HepG2 (cell line): ENCODE data around the gene HELZ2. TPM values are rescaled to one million over a fixed set of nuclear protein-coding genes. Genes with fewer than 3 reads are reported as not detected.

Experiments
- FOSL2 ChIP-seq: sonication (generic); formaldehyde crosslinking; IDR thresholded peaks from 2 replicates; pipeline ENCODE4 v1.4.0; 2020; ENCODE audit warnings: missing genetic modification reagents
- HDAC2 ChIP-seq: sonication (generic); formaldehyde crosslinking; IDR thresholded peaks from 2 replicates; pipeline ENCODE4 v1.4.0; 2020; ENCODE audit warnings: missing genetic modification reagents
- HNRNPLL ChIP-seq: fragments of 200-400 bp; formaldehyde crosslinking; IDR thresholded peaks from 2 replicates; pipeline ENCODE4 v1.6.1; 2017; ENCODE audit warnings: mild to moderate bottlenecking, low read depth, low read length; ENCODE audit not compliant: poor library complexity, severe bottlenecking
- HOXA5 ChIP-seq: sonication (generic); formaldehyde crosslinking; IDR thresholded peaks from 2 replicates; pipeline ENCODE4 v1.4.0; 2020; ENCODE audit warnings: missing genetic modification reagents
- KLF6 ChIP-seq: IDR thresholded peaks from 2 replicates; pipeline ENCODE4 v1.8.0; 2016; ENCODE audit warnings: missing biosample characterization, missing genetic modification reagents
- MYC ChIP-seq: sonication (generic); formaldehyde crosslinking; IDR thresholded peaks from 2 replicates; pipeline ENCODE4 v1.9.0; 2021; ENCODE audit warnings: missing genetic modification reagents, borderline replicate concordance
- RFX3 ChIP-seq: IDR thresholded peaks from 2 replicates; pipeline ENCODE4 v1.6.1; 2016; ENCODE audit warnings: missing biosample characterization, missing genetic modification reagents
- RXRA ChIP-seq: sonication (generic); formaldehyde crosslinking; IDR thresholded peaks from 2 replicates; pipeline ENCODE4 v1.5.1; 2020; ENCODE audit warnings: missing genetic modification reagents
- SMARCE1 ChIP-seq: fragments of 450-650 bp; IDR thresholded peaks from 2 replicates; pipeline ENCODE4 v1.6.1; 2017; ENCODE audit warnings: borderline replicate concordance
- SRF ChIP-seq: IDR thresholded peaks from 2 replicates; pipeline ENCODE4 v1.6.1; 2011; ENCODE audit warnings: mild to moderate bottlenecking, low read depth, low read length, moderate library complexity
- SRSF9 ChIP-seq: fragments of 200-400 bp; formaldehyde crosslinking; IDR thresholded peaks from 2 replicates; pipeline ENCODE4 v1.6.1; 2018; ENCODE audit warnings: borderline replicate concordance, mild to moderate bottlenecking, low read depth, low read length; ENCODE audit not compliant: insufficient read depth, poor library complexity, severe bottlenecking
- TBP ChIP-seq: sonication (generic); formaldehyde crosslinking; IDR thresholded peaks from 2 replicates; pipeline ENCODE4 v1.5.0; 2020; ENCODE audit warnings: missing genetic modification reagents
- TBX2 ChIP-seq: sonication (generic); formaldehyde crosslinking; IDR thresholded peaks from 2 replicates; pipeline ENCODE4 v1.5.0; 2020; ENCODE audit warnings: missing genetic modification reagents, mild to moderate bottlenecking, borderline replicate concordance
- TCF7 ChIP-seq: sonication (generic); IDR thresholded peaks from 2 replicates; pipeline ENCODE4 v1.6.1; 2016; ENCODE audit warnings: antibody characterized with exemption, low read depth
- ZBTB7B ChIP-seq: sonication (generic); formaldehyde crosslinking; IDR thresholded peaks from 2 replicates; pipeline ENCODE4 v1.4.0; 2020; ENCODE audit warnings: missing genetic modification reagents
- ZEB1 ChIP-seq: IDR thresholded peaks from 2 replicates; pipeline ENCODE4 v1.6.1; 2012; ENCODE audit warnings: mild to moderate bottlenecking, low read depth, inconsistent platforms; ENCODE audit not compliant: insufficient replicate concordance
- ZNF317 ChIP-seq: sonication (generic); formaldehyde crosslinking; IDR thresholded peaks from 2 replicates; pipeline ENCODE4 v1.5.0; 2020; ENCODE audit warnings: mild to moderate bottlenecking, missing genetic modification reagents
- ZNF367 ChIP-seq: sonication (generic); formaldehyde crosslinking; IDR thresholded peaks from 2 replicates; pipeline ENCODE4 v1.4.0; 2020; ENCODE audit warnings: missing genetic modification reagents, borderline replicate concordance
- ZNF550 ChIP-seq: sonication (generic); formaldehyde crosslinking; IDR thresholded peaks from 2 replicates; pipeline ENCODE4 v1.4.0; 2020; ENCODE audit warnings: mild to moderate bottlenecking, missing genetic modification reagents, borderline replicate concordance
- ZNF674 ChIP-seq: sonication (generic); formaldehyde crosslinking; IDR thresholded peaks from 2 replicates; pipeline ENCODE4 v1.5.0; 2020; ENCODE audit warnings: low read depth, mild to moderate bottlenecking, missing genetic modification reagents
- ZNF841 ChIP-seq: sonication (generic); formaldehyde crosslinking; IDR thresholded peaks from 2 replicates; pipeline ENCODE4 v1.8.1; 2023; ENCODE audit warnings: missing genetic modification reagents, borderline replicate concordance
- polyA plus RNA-seq, 8 experiments: library from polyadenylated mRNA; depleted of rRNA in 3 of 8; stranded (reverse) in 7 of 8; unstranded in 1 of 8; fragments of >200 nt; fragmentation: Illumina TruSeq in 4 of 8; extraction: Trizol in 4 of 8; gene quantifications; 2 replicates each; pipeline versions ENCODE4 v1.2.1 to v1.2.3, GENCODE V29; 2011 to 2016; ENCODE audit warnings: low read depth in 4 of 8, missing spikeins in 1 of 8, mixed read lengths in 1 of 8; ENCODE audit not compliant: insufficient read depth in 1 of 8
- total RNA-seq, 5 experiments: library from RNA; depleted of rRNA; stranded (reverse); fragments of >200 nt; fragmentation: Illumina TruSeq; extraction: Trizol; gene quantifications; 2 replicates each; pipeline ENCODE4 v1.2.3, GENCODE V29; 2016; ENCODE audit warnings: low read depth in 1 of 5
- TF ChIP-seq, protein P1 (sequence below): sonication (generic); formaldehyde crosslinking; IDR thresholded peaks from 2 replicates; pipeline ENCODE4 v1.5.0; 2020; ENCODE audit warnings: missing genetic modification reagents
- TF ChIP-seq, protein P2 (sequence below): IDR thresholded peaks from 2 replicates; pipeline ENCODE4 v1.6.1; 2016; ENCODE audit warnings: low read depth, control low read depth
- TF ChIP-seq, protein P3 (sequence below): sonication (generic); formaldehyde crosslinking; IDR thresholded peaks from 2 replicates; pipeline ENCODE4 v1.5.0; 2020; ENCODE audit warnings: missing genetic modification reagents
- TF ChIP-seq, protein P4 (sequence below): sonication (generic); formaldehyde crosslinking; IDR thresholded peaks from 2 replicates; pipeline ENCODE4 v1.5.0; 2020; ENCODE audit warnings: missing genetic modification reagents

The HELZ2 gene
- total and polyA plus RNA-seq, 2 of the 13 experiments (the other 11 are each of a cell fraction or from before 2014, with no cell fraction given), result 9.6 to 10.1 TPM

DNA sequence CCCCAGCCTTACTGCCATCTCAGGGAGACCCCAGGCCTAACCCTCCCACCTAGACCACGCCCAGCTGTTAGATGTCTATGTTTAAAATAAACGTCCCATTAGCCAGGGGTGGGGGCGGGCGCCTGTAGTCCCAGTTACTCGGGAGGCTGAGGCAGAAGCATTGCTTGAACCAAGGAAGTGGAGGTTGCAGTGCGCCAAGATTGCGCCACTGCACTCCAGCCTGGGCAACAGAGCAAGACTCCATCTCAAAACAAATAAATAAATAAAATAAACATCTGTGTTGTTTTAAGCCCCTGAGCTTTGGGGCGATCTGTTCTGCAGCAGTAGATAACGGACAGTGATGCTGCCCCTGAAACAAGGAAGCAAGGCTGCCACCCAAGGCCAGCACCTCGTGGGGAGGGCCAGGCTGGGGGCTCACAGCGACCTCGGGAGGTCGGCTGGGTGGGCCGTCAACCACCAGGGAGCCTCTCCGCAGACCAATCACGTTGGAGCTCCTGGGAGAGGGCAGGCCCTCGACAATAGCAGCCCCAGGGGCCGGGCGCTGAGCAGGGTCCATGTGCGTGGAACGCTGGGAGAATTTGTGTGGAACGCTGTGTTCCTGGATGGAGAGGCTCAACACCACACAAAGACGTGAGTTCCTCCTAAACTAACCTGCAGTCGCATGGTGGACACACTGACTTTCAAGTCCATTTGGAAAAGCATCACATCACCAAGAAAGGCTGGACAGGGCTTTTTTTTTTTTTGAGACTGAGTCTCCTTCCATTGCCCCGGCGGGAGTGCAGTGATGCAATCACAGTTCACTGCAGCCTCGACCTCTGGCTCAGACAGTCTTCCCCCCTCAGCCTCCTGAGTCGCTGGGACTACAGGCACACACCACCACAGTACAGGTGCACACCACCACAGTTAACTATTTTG, 1.0 kb upstream of the HELZ2 start (continued):
- no peak for TF ChIP-seq ZNF841 (CRISPR knock-in tag)
- TF ChIP-seq ZNF367 (CRISPR knock-in tag), result no peak
- no peak for TF ChIP-seq SRF
- no peak for TF ChIP-seq TBP (CRISPR knock-in tag)
- TF ChIP-seq ZNF674 (CRISPR knock-in tag), result no peak
- TF ChIP-seq, protein P1, sequence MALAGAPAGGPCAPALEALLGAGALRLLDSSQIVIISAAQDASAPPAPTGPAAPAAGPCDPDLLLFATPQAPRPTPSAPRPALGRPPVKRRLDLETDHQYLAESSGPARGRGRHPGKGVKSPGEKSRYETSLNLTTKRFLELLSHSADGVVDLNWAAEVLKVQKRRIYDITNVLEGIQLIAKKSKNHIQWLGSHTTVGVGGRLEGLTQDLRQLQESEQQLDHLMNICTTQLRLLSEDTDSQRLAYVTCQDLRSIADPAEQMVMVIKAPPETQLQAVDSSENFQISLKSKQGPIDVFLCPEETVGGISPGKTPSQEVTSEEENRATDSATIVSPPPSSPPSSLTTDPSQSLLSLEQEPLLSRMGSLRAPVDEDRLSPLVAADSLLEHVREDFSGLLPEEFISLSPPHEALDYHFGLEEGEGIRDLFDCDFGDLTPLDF (CRISPR knock-in tag), result no peak
- TF ChIP-seq KLF6 (CRISPR knock-in tag), result no peak; the same call in 1 of the 2 replicates
- peak; percentile 63; the same call in 1 of the 2 replicates for TF ChIP-seq HDAC2
- TF ChIP-seq ZBTB7B (CRISPR knock-in tag), result peak; percentile 66; the same call in 1 of the 2 replicates
- TF ChIP-seq SRSF9, result no peak
- TF ChIP-seq, protein P2, sequence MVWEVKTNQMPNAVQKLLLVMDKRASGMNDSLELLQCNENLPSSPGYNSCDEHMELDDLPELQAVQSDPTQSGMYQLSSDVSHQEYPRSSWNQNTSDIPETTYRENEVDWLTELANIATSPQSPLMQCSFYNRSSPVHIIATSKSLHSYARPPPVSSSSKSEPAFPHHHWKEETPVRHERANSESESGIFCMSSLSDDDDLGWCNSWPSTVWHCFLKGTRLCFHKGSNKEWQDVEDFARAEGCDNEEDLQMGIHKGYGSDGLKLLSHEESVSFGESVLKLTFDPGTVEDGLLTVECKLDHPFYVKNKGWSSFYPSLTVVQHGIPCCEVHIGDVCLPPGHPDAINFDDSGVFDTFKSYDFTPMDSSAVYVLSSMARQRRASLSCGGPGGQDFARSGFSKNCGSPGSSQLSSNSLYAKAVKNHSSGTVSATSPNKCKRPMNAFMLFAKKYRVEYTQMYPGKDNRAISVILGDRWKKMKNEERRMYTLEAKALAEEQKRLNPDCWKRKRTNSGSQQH (CRISPR knock-in tag), result no peak
- peak; percentile 68; the same call in 1 of the 2 replicates for TF ChIP-seq ZNF317
- TF ChIP-seq HOXA5 (CRISPR knock-in tag), result no peak; the same call in 1 of the 2 replicates
- peak; percentile 12; the same call in 1 of the 2 replicates for TF ChIP-seq TBX2 (CRISPR knock-in tag)
- no peak for TF ChIP-seq SMARCE1
- TF ChIP-seq ZEB1, result no peak
- no peak for TF ChIP-seq RFX3 (CRISPR knock-in tag)
- TF ChIP-seq MYC (CRISPR knock-in tag), result peak; percentile 55; the same call in 1 of the 2 replicates
- TF ChIP-seq, protein P3, sequence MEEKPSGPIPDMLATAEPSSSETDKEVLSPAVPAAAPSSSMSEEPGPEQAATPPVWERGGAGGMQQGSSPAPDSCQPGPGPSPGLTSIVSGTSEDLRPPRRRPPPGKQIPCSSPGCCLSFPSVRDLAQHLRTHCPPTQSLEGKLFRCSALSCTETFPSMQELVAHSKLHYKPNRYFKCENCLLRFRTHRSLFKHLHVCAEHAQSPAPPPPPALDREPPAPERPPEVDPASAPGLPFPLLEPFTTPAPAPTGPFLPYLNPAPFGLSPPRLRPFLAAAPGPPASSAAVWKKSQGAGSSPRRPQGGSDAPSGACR (CRISPR knock-in tag), result no peak; the same call in 1 of the 2 replicates
- TF ChIP-seq FOSL2, result peak; percentile 22; the same call in 1 of the 2 replicates
- TF ChIP-seq, protein P4, sequence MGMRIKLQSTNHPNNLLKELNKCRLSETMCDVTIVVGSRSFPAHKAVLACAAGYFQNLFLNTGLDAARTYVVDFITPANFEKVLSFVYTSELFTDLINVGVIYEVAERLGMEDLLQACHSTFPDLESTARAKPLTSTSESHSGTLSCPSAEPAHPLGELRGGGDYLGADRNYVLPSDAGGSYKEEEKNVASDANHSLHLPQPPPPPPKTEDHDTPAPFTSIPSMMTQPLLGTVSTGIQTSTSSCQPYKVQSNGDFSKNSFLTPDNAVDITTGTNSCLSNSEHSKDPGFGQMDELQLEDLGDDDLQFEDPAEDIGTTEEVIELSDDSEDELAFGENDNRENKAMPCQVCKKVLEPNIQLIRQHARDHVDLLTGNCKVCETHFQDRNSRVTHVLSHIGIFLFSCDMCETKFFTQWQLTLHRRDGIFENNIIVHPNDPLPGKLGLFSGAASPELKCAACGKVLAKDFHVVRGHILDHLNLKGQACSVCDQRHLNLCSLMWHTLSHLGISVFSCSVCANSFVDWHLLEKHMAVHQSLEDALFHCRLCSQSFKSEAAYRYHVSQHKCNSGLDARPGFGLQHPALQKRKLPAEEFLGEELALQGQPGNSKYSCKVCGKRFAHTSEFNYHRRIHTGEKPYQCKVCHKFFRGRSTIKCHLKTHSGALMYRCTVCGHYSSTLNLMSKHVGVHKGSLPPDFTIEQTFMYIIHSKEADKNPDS (CRISPR knock-in tag), result no peak
- TF ChIP-seq RXRA (CRISPR knock-in tag), result 0 out of 2 replicates have a peak, but pooled peaks have one; percentile 51
- TF ChIP-seq TCF7, result no peak
- peak; percentile 47 for TF ChIP-seq HNRNPLL
- no peak for TF ChIP-seq ZNF550 (CRISPR knock-in tag)
